ENCODE measurements around the gene CENPL.
"Not testable (repeated sequence)": the region's sequence is repeated elsewhere in the genome, so short reads cannot be mapped to it uniquely, and the experiment has no call there.

The CENPL gene

GRCh38 chr1:173824315-173825081 is at the start of gene CENPL, which contains the start of gene DARS2:
CENPL (minus strand) TSS chr1:173824883; CDS start chr1:173811299, 13,584 bp downstream.
DARS2 (plus strand) TSS chr1:173824673; CDS start chr1:173825230, 557 bp downstream.
- peak; percentile 100 for DNase-seq

DNA sequence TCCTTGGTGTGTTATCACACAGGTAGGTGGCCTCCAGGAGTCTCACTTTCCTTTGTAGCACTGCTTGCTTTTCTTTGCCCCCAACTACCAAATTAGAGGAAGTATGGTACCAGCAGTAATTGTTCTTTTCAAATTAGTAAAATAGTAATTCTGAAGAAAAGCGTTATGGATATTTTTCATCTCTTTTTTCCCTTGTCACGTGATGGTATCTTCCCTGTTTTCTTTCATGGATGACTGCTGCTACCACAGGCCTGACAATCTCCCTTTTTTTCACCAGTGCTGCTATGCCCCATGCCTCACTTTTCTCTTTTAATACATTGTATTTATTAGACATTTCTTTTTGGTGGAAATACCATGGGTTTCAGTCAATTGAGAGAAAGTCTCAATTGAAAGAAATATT is 46.8 kb upstream of the CENPL start:
- DNase-seq: no peak

DNA sequence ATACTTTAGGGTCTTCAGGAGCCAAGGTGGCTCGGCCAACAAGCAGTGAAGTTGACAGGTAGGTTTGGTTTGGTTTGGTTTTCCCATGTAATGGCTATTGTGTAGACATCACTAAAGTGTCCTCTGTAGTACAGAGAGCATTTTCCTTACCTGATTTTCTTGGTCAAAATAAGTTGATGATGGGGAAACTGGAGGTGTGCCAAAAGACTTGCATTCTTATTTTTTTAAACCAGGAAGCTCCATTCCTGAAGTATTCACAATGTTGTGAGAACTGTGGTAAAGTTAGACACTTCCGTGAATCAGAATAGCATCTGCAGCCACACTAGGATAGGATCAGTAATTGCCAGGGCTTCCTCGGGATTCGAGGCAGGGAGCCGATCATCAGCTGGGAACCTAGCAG is 46.4 kb upstream of the CENPL start:
- no peak for DNase-seq

GRCh38 chr1:173870252-173871075 is 45.8 kb upstream of the CENPL start:
- no peak for DNase-seq

GRCh38 chr1:173869021-173869359 is 44.3 kb upstream of the CENPL start:
- DNase-seq: no peak

DNA sequence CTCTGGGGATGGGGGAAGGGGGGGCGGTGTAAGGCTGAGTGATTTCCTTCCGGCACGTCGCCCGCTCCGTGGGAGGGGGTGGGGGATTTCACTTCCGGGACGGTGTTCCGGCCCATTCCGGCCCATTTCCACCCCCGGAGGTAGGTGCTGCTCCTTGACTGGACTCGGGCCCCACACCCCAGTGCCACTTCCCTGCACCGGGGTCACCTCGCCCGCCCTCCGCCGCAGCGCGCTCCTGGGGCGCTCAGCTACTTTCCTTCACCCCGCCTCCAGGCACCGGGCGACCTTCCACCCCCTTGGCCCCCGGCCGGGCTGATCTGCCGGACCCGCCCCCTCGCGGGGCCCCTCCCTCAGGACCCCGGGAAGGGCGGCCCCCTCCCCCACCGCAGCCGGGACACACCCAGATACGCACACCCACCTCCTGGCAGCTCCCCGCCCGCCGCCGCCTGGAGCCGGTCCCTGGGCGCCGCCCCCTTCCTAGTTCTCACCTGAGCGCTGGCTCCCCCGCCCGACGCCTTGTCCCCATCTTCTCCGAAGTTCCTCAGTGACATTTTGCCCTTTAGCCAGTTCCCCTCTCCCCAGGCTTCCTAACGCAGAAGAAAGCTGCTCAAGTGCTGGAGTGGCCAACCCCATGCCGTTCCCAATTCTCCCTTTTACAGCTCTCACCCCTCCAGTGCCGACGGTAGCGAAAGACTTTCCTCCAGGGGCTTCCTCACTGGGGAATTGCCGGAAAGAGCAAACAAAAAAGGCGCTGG is 43.8 kb upstream of the CENPL start, which contains the start of gene ZBTB37:
Gene ZBTB37, plus strand, starts transcription at position 115 of the 755 bp plus-strand sequence. CDS start 1,846 bp downstream, outside the sequence.
- DNase-seq: no peak

GRCh38 chr1:173867753-173868265 is 43.1 kb upstream of the CENPL start, which contains the start of gene GAS5:
GAS5 (minus strand) TSS chr1:173867989.
- DNase-seq: peak; percentile 100

DNA sequence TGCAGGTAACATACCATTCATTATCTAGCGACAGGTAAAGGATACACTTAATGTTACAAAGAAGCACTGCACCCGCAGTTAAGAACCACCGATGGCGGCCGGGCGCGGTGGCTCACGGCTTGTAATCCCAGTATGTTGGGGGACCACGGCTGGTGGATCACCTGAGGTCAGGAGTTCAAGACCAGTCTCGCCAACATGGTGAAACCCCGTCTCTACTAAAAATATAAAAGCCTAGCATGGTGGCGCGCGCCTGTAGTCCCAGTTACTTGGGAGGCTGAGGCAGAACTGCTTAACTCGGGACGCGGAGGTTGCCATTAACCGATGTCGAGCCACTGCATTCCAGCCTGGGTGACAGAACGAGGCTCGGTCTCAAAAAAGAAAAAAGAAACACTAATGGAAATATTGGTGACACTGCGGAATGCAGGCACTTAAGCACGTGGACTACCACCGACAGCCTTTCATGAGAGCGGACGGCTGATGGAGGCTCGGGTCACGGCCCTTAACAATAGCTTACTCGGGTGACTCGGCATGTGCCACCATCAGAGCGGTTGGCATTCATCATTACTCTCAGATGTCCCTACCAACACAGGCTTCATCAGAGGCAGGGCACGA is 42.6 kb upstream of the CENPL start:
- no peak for DNase-seq

GRCh38 chr1:173866413-173867115 is 41.9 kb upstream of the CENPL start:
- no peak for DNase-seq

DNA sequence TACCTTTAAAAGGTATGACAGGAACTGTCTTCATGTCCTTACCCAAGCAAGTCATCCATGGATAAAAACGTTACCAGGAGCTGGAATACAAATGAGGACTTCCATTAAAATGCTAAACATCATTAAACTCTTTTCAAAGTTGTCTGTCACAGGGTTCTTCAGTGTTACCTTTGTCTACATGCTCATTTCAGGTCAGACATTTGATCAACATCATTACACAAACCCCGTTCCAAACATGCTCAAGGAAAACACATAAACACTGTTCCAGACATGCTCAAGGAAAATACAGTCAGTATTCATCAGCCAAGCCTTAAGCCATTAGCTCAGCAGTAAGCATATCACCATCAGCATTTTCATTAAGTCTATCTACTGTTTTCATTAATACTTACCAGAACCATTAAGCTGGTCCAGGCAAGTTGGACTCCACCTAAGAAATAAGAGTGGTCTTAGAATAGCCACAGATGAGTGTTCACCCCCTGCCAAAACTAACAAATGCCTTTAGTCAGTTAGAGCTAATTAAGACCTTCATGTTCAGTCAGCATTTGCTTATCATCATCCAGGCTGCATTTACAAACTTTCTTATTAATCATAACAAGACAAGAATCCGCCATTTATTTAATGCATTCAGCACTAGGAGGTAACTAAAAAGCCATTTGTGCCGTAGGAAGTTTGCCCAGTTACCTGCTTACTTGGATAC is 40.9 kb upstream of the CENPL start:
- no peak for DNase-seq

DNA sequence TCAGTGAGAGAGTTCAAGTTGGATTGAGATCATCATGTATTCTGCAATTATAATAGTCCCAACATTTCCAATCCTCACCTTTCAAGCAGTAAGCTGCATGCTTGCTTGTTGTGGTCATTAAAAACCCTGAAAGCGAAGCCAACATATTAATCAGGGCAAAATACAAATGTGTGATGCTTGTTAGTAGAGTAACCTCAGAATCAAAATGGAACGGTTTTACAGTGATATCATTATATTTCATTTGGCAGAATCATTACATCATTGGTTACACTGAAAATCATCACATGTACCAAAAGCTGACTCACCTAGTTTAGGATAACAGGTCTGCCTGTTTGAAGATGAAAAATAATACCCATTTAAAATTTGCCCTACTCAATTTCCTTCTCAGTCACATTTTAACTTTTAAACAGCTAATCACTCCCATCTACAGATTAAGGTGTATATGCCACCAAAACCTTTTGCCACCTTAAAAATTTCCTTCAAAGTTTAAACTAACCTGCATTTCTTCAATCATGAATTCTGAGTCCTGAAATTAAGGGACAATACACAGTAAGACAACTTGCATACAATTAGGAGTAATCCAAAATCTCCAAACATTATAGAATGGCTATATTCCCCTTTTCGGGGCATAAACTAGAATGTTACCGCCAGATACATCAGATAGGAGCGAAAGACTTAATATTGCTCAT is 39.6 kb upstream of the CENPL start:
- DNase-seq: no peak

DNA sequence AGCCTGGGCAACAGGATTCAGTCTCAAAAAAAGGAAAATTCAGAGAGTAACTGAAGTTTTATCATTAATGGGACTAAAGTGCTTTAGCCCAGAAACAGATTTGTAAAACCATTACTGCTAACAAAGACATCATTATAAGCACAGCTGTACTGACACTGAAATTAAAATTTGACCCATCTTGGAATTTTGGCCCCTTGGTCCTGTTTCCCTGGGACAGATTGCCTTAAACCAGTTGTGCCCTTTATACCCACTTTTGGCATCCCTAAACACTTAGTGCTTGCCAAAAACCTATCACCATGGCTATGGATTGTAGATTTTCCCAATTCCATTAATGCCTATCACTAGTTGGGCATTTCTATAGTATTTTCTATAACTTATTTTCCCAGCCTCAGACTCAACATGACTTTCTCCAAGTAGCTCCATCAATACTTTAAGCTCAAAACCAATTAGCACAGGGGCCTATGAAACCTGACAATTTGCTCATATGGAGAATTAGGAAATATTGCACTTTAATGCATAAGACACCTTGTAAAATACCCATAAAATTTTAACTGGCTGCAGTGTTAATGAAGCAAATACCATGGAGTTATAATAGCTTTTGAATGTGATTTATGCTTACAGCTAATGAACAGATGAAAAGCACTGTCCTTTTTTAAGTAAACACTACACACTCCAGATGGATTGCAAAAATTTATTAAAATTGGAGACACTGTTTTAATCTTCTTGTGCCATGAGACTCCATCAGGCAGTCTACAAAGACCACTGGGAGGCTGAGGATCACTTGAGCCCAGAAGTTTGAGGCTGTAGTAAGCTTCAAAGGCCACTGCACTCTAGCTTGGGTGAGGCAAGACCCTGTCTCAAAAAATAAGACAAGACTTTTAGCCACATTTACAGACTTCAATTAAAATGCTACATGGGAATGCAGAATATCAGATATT is 38.8 kb upstream of the CENPL start:
- DNase-seq: no peak

DNA sequence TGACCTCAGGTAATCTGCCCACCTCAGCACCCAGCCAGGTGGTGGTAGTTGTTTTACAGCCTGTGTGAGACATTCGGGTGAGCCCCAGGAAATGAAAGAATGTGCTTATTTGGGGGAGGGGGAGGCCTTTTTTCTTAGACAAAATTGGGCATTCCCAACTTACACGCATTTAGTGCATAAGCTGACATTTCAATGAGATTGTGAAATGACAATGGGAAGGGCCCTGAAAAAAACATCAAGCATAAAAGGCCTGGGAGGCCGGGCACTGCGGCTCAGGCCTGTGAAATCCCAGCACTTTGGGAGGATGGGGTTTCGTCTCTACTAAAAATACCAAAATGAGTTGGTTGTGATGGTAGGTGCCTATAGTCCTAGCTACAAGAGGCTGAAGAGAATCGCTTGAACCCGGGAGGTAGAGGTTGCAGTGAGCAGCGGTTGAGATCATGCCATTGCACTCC is 38.1 kb upstream of the CENPL start:
- no peak for DNase-seq

DNA sequence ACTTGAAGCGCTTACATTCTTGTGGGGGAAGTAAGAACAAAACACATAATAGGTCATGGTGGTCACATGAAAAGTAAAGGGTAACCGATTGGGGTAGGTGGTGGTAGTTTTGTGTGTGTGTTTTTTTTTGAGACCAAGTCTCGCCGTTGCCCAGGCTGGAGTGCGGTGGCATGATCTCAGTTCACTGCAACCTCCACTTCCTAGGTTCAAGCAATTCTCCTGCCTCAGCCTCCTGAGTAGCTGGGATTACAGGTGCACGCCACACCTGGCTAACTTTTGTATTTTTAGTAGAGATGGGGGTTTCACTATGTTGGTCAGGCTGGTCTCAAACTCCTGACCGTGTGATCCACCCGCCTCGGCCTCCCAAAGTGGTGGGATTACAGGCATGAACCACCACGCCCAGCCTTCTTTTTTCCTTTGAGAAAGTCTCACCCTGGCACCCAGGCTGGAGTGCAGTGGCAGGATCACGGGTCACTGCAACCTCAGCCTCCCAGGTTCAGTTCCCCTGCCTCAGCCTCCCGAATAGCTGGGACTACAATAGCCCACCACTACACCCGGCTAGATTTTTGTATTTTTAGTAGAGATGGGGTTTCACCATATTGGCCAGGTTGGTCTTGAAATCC is 37.6 kb upstream of the CENPL start:
- DNase-seq: not testable (repeated sequence)

DNA sequence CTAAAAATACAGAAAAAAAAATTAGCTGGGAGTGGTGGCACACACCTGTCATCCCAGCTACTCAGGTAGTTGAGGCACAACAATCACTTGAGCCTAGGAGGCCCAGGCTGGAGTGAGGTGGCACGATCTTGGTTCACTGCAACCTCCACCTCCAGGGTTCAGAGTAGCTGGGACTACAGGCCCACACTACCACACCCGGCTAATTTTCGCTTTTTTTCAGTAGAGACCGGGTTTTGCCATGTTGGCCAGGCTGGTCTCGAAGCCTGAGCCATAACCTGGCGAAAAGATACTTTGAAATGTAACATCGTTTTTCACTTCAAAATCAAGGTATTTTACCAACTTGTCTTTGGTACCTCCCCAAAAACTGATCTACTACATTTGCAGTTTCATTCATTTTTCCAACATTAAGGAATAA is 37.1 kb upstream of the CENPL start:
- DNase-seq: no peak

DNA sequence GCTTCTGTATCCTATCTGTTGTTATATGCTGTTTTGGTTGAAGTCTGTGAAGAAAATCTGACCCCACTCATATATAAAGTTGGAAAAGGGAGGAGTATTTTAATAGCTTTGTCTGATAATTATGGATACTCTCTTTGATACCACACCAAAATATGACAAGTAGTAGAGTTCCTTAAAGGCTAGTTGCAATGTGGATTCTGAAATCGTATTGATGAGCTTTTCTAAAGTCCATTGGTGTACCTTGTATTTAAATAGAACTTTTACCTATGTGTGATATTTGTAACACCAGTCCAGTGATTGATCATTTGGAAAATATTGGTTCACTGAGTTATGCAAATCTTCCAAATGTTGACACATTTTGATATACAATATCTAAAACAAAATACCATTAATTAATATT is 35.4 kb upstream of the CENPL start:
- DNase-seq: no peak

- DNase-seq: not testable (repeated sequence)
These were observed 34.9 kb upstream of the CENPL start for GRCh38 chr1:173859547-173859946.

DNA sequence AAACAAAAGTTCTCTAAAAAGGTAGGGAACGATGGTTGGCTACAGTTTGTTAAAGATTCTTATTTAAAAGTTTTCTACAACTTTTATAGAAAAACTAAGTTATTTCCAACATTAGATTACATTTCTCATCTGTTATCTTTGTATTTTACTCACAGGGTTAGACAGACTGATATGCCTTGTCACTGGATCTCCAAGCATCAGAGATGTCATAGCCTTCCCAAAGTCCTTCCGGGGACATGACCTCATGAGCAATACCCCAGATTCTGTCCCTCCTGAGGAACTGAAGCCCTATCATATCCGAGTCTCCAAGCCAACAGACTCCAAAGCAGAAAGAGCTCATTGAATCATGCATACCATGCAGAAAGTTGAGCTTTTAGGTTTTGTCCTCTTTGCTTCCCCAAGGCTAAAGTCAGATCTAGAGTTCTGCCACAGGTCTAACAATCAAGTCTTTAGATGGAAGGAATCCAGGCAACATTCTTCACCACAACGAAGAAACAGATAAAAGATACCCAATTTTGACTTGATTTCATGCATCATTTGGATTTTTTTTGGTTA is 32.8 kb upstream of the CENPL start:
- no peak for DNase-seq

Measured in GOT3 (cell line).